Smooth muscle cell (in vitro differentiated cells): ENCODE data around the gene PMP22. TPM values are rescaled to one million over a fixed set of nuclear protein-coding genes. Genes with fewer than 3 reads are reported as not detected.
A peak's percentile ranks its signal among the peaks of the same experiment; 100 is the strongest.

ENCODE experiments used
- DNase-seq: peaks from one replicate; lab custom pipeline; 2025; ENCODE audit not compliant: unreplicated experiment; lab: John Stamatoyannopoulos, UW
- H2AFZ ChIP-seq: fragments of 200-600 bp; sonication (generic); 2 replicates; pipeline ENCODE4 v1.6.0; 2016; ENCODE audit warnings: antibody characterized with exemption, low read depth, mild to moderate bottlenecking
- H3F3A ChIP-seq: fragments of 200-600 bp; sonication (generic); 2 replicates; pipeline ENCODE4 v1.6.0; 2017; ENCODE audit warnings: antibody characterized with exemption, low read depth
- H3K27ac ChIP-seq: fragments of 200-600 bp; sonication (generic); 2 replicates; pipeline ENCODE4 v1.5.1; 2016; ENCODE audit warnings: low read depth, mild to moderate bottlenecking
- H3K27me3 ChIP-seq: fragments of 200-600 bp; sonication (generic); 2 replicates; pipeline ENCODE4 v1.6.1; 2016; ENCODE audit warnings: low read depth, mild to moderate bottlenecking
- H3K36me3 ChIP-seq: fragments of 200-600 bp; sonication (generic); 2 replicates; pipeline ENCODE4 v1.5.1; 2016; ENCODE audit warnings: low read depth
- H3K4me1 ChIP-seq: fragments of 200-600 bp; sonication (generic); 2 replicates; pipeline ENCODE4 v1.5.1; 2016; ENCODE audit warnings: low read depth
- H3K4me2 ChIP-seq: fragments of 200-600 bp; sonication (generic); 2 replicates; pipeline ENCODE4 v1.6.0; 2016; ENCODE audit warnings: mild to moderate bottlenecking
- H3K4me3 ChIP-seq: fragments of 200-600 bp; sonication (generic); 2 replicates; pipeline ENCODE4 v1.5.1; 2016; ENCODE audit warnings: mild to moderate bottlenecking
- H3K79me2 ChIP-seq: fragments of 200-600 bp; sonication (generic); 2 replicates; pipeline ENCODE4 v1.6.0; 2016; ENCODE audit warnings: low read depth, mild to moderate bottlenecking
- H3K9ac ChIP-seq: fragments of 200-600 bp; sonication (generic); 2 replicates; pipeline ENCODE4 v1.6.0; 2016; ENCODE audit warnings: low read depth
- H3K9me3 ChIP-seq: fragments of 200-600 bp; sonication (generic); replicated peaks from 2 replicates; pipeline ENCODE4 v1.5.1; 2016; ENCODE audit warnings: low read depth
- H4K20me1 ChIP-seq: fragments of 200-600 bp; sonication (generic); 2 replicates; pipeline ENCODE4 v1.6.0; 2016; ENCODE audit warnings: low read depth
- WGBS: methylation state at CpG from one replicate; pipeline ENCODE4 v1.1.7; 2016; ENCODE audit warnings: low lambda C conversion rate; 5-methylcytosine and 5-hydroxymethylcytosine counted together
- polyA plus RNA-seq: library from polyadenylated mRNA; unstranded; fragments of >200 nt; fragmentation: Nextera tagmentation; extraction: Ambion mirVana; gene quantifications from 2 replicates; pipeline ENCODE4 v1.2.1, GENCODE V29; 2016
- total RNA-seq: library from RNA; depleted of rRNA; stranded (reverse); fragments of >200 nt; gene quantifications from 2 replicates; pipeline ENCODE4 v1.2.3, GENCODE V29; 2014
- TF ChIP-seq, protein P1 (sequence below): fragments of 200-600 bp; sonication (generic); IDR thresholded peaks from 2 replicates; pipeline ENCODE4 v1.5.1; 2017; ENCODE audit warnings: borderline replicate concordance, mild to moderate bottlenecking, antibody characterized with exemption; ENCODE audit not compliant: insufficient read depth, poor library complexity, severe bottlenecking

Gene PMP22
- total and polyA plus RNA-seq, 2 experiments from 2014 or later: 39.6 to 69.5 TPM

DNA sequence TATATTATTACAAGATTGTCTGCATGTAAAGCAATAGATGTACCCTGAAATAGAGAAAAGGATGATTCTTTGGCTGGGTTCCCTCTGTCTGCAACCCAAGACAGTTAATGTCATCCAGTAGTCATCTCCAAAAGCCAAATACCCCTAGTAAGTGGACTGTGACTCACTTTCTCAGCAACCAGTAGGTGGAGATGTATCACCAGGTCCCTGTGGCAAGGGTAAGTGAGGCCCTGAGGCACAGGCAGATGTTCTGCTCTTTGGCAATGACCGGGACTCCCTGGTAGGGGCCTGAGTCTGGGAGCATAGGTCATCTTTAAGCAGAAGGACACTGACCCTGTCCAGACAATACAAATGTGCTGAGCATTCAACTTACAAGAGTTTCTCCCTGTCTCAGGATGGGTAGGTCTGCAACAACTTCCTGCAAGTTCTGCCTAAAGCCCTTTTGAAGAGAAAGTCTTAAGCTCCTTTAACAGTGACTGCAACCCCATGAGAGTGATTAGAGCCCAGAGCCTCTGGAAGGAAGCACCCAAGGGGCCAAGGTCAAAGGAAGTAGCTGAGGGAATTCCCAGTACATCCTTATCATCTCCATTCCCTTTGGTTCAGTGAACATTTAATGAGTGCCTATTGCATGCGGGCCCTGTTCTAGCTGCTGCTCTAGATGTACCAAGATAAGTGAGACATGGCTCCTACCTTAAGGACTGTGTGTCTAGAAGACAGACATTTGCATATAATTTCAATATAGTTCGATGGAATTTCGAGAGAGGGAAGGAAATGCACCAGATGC, 31.9 kb downstream of the PMP22 start:
- Histone ChIP-seq H2AFZ (no peak overlapping the region), H3K4me2 (no peak overlapping the region), H3K36me3 (no peaks in the 10 kb centered on the region), H3F3A (peaks cover 31% of the 10 kb centered on the region), H4K20me1 (peaks cover 26% of the 10 kb centered on the region), H3K27me3 (no peaks in the 10 kb centered on the region), H3K79me2 (no peaks in the 10 kb centered on the region), H3K27ac (peak overlapping the region; percentile 16), H3K4me3 (no peak overlapping the region), H3K9ac (no peak overlapping the region), H3K9me3 (no peaks in the 10 kb centered on the region), H3K4me1 (peaks cover 7% of the 10 kb centered on the region)
- 82% methylated on average over 4 of the region's 4 CpGs for WGBS
- DNase-seq: no peak
- TF ChIP-seq, protein P1, sequence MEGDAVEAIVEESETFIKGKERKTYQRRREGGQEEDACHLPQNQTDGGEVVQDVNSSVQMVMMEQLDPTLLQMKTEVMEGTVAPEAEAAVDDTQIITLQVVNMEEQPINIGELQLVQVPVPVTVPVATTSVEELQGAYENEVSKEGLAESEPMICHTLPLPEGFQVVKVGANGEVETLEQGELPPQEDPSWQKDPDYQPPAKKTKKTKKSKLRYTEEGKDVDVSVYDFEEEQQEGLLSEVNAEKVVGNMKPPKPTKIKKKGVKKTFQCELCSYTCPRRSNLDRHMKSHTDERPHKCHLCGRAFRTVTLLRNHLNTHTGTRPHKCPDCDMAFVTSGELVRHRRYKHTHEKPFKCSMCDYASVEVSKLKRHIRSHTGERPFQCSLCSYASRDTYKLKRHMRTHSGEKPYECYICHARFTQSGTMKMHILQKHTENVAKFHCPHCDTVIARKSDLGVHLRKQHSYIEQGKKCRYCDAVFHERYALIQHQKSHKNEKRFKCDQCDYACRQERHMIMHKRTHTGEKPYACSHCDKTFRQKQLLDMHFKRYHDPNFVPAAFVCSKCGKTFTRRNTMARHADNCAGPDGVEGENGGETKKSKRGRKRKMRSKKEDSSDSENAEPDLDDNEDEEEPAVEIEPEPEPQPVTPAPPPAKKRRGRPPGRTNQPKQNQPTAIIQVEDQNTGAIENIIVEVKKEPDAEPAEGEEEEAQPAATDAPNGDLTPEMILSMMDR: peak; percentile 26

DNA sequence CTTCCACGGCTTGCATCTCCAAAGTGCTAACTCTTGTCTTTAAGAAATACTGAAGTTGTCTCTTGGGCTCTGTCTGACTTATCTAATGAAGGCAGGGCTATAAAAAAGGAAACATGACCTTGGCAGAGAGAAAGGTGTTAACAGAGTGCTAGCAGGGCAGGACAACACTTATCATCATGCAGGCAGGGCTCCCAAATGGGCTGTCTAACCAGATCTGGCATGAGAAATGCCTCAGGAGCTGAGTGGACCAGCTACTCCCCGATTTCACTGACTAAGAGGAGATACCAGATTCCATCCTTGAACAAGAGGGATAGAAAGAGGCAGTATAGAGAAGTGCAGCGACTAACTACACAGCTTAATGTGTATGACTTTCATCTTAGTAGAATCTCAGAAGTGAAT, 32.6 kb downstream of the PMP22 start:
- Histone ChIP-seq H3K4me3 (no peak overlapping the region), H4K20me1 (peaks cover 26% of the 10 kb centered on the region), H2AFZ (no peak overlapping the region), H3K9ac (no peak overlapping the region), H3K4me2 (no peak overlapping the region), H3K4me1 (peaks cover 7% of the 10 kb centered on the region), H3K36me3 (no peaks in the 10 kb centered on the region), H3K27ac (peak overlapping the region; percentile 16), H3F3A (peaks cover 24% of the 10 kb centered on the region), H3K27me3 (no peaks in the 10 kb centered on the region), H3K9me3 (no peaks in the 10 kb centered on the region), H3K79me2 (no peaks in the 10 kb centered on the region)
- 57% methylated on average over 3 of the region's 3 CpGs for WGBS
- TF ChIP-seq, protein P1: no peak
- no peak for DNase-seq

DNA sequence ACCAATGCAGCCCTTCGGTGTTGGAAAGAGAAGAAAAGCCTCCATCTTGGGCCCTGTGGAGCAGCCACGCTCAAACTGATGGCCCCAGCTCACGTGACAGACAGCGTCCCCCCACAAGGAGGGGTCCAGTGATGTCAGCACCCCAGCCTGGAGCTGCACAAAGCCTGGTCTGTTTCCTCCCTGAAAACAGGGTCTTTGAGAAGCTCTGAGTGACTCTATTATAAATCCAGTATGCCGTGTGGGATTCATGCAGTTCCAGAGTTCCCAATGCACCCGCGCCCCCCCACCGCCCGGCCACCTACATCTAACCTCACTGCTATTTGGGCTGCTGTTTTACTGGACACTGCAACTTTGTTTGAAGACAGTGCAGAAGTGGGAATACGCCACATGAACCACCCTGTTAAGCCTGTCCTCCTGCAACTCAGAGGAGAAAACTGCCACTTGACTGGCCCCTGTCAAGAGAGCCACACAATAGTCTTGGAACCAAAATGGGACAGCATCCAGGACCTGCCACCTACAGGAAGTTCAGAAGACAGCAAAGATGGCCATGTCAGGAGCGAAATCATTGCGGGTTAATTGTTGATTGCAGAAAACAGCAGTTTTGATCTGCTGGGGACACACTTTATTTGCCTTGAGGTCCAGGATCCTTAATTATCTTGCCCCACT, 33.1 kb downstream of the PMP22 start:
- Histone ChIP-seq H4K20me1 (peaks cover 26% of the 10 kb centered on the region), H3K4me1 (peaks cover 4% of the 10 kb centered on the region), H3F3A (peaks cover 19% of the 10 kb centered on the region), H3K27ac (peak overlapping the region; percentile 16), H3K27me3 (no peaks in the 10 kb centered on the region), H2AFZ (no peak overlapping the region), H3K79me2 (no peaks in the 10 kb centered on the region), H3K4me2 (no peak overlapping the region), H3K9me3 (no peaks in the 10 kb centered on the region), H3K9ac (no peak overlapping the region), H3K36me3 (no peaks in the 10 kb centered on the region), H3K4me3 (no peak overlapping the region)
- TF ChIP-seq, protein P1: no peak
- 92% methylated on average over 12 of the region's 12 CpGs for WGBS
- no peak for DNase-seq
